ENCODE measurements around the gene ZNF467. TPM values are rescaled to one million over a fixed set of nuclear protein-coding genes. Genes with fewer than 3 reads are reported as not detected.

The ZNF467 gene
- total RNA-seq, 1 experiment from 2014 or later: 18.1 TPM

- H3K27ac ChIP-seq (ENCODE audit: low read length): no peak overlapping the region
- intact Hi-C loops (cut with micrococcal nuclease; ENCODE audit: unreplicated experiment): no loop called here
- in situ Hi-C loops (cut with HindIII; ENCODE audit: low pct_unique_long_range_greater_than_20kb, low sequenced_read_pairs): no loop called here
- H3K4me3 ChIP-seq (ENCODE audit: low read depth in 2 of 2, low read length in 2 of 2): no peak overlapping the region
- H3K36me3 ChIP-seq (ENCODE audit: control insufficient read depth, insufficient read depth, low read length): no peaks in the 10 kb centered on the region
- ChIA-PET POLR2A (interaction anchor here (0.6 kb wide), 1 partner anchor 15 kb away, joined by 4 read pairs; no protein-coding TSS in a partner anchor), CTCF (no interaction called here)
- no TSS peak for BruUV-seq (replicated peaks)
- H3K9me3 ChIP-seq (ENCODE audit: control insufficient read depth, insufficient read depth, low read depth, low read length): no peaks in the 10 kb centered on the region
- H3K27me3 ChIP-seq (ENCODE audit: control insufficient read depth, insufficient read depth, low read length): no peaks in the 10 kb centered on the region
- DNase-seq (ENCODE audit: low read depth, low spot score) (no peak), ATAC-seq (no peak)
- TF ChIP-seq POLR2AphosphoS5 (IDR thresholded peaks at IDR 0.05; ENCODE audit: low read depth, low read length) (no peak), CTCF (IDR thresholded peaks at IDR 0.05) (no peak), TCF7L2 (IDR thresholded peaks at IDR 0.05; ENCODE audit: low read depth, low read length) (no peak), SIN3A (IDR thresholded peaks at IDR 0.05; ENCODE audit: borderline replicate concordance, insufficient read depth, low read depth, low read length) (no peak), REST (IDR thresholded peaks at IDR 0.05; ENCODE audit: insufficient read depth in 1 of 2, low read depth in 2 of 2, low read length in 1 of 2) (no peak)
- no peaks in the 10 kb centered on the region; the same call in 1 of the 2 replicates for H3K4me1 ChIP-seq (ENCODE audit: control insufficient read depth, insufficient read depth, low read length)
Measured at GRCh38 chr7:149817301-149817771, 43.9 kb upstream of the ZNF467 start.

- Histone ChIP-seq H3K9me3 (ENCODE audit: control insufficient read depth, insufficient read depth, low read depth, low read length) (no peaks in the 10 kb centered on the region), H3K36me3 (ENCODE audit: control insufficient read depth, insufficient read depth, low read length) (no peaks in the 10 kb centered on the region), H3K27ac (ENCODE audit: low read length) (no peak overlapping the region), H3K4me1 (ENCODE audit: control insufficient read depth, insufficient read depth, low read length) (no peaks in the 10 kb centered on the region; the same call in 1 of the 2 replicates), H3K4me3 (ENCODE audit: low read depth in 2 of 2, low read length in 2 of 2) (no peak overlapping the region), H3K27me3 (ENCODE audit: control insufficient read depth, insufficient read depth, low read length) (no peaks in the 10 kb centered on the region)
- in situ Hi-C loops (cut with HindIII; ENCODE audit: low pct_unique_long_range_greater_than_20kb, low sequenced_read_pairs) (no loop called here), intact Hi-C loops (cut with micrococcal nuclease; ENCODE audit: unreplicated experiment) (no loop called here)
- no peak for ATAC-seq
- no peak for DNase-seq (ENCODE audit: low read depth, low spot score)
- POLR2A ChIA-PET: no interaction called here
- TF ChIP-seq POLR2AphosphoS5 (IDR thresholded peaks at IDR 0.05; ENCODE audit: low read depth, low read length): no peak
- no peak for TF ChIP-seq SIN3A (IDR thresholded peaks at IDR 0.05; ENCODE audit: borderline replicate concordance, insufficient read depth, low read depth, low read length)
- TF ChIP-seq CTCF (IDR thresholded peaks at IDR 0.05): no peak
- TF ChIP-seq TCF7L2 (IDR thresholded peaks at IDR 0.05; ENCODE audit: low read depth, low read length): no peak
- no peak for TF ChIP-seq REST (IDR thresholded peaks at IDR 0.05; ENCODE audit: insufficient read depth in 1 of 2, low read depth in 2 of 2, low read length in 1 of 2)
- no TSS peak for BruUV-seq (replicated peaks)
- CTCF ChIA-PET: no interaction called here
Measured at GRCh38 chr7:149816794-149817193, 43.4 kb upstream of the ZNF467 start.

Data from Panc1 (cell line).